Measurements from ENCODE around the gene CNTNAP2.

Gene CNTNAP2

GRCh38 chr7:147251751-147252325, 1135.2 kb downstream of the CNTNAP2 start:
- TF ChIP-seq CTCF (IDR thresholded peaks at IDR 0.05; ENCODE audit: low read depth, low read length) = no peak
- H3K4me3 ChIP-seq (ENCODE audit: low read depth, low read length) = no peak overlapping the region
- in situ Hi-C loops (cut with HindIII; ENCODE audit: low sequenced_read_pairs) = no loop called here
- no peak for DNase-seq (ENCODE audit: low read depth, low spot score)

- no peak for DNase-seq (ENCODE audit: low read depth, low spot score)
- H3K4me3 ChIP-seq (ENCODE audit: low read depth, low read length) = no peak overlapping the region
- no peak for TF ChIP-seq CTCF (IDR thresholded peaks at IDR 0.05; ENCODE audit: low read depth, low read length)
- in situ Hi-C loops (cut with HindIII; ENCODE audit: low sequenced_read_pairs) = no loop called here
Measured at GRCh38 chr7:147261693-147262092, 1145.1 kb downstream of the CNTNAP2 start.

- no peak for DNase-seq (ENCODE audit: low read depth, low spot score)
- in situ Hi-C loops (cut with HindIII; ENCODE audit: low sequenced_read_pairs) = no loop called here
- no peak for TF ChIP-seq CTCF (IDR thresholded peaks at IDR 0.05; ENCODE audit: low read depth, low read length)
- no peak overlapping the region for H3K4me3 ChIP-seq (ENCODE audit: low read depth, low read length)
Measured at GRCh38 chr7:147265528-147265927, 1148.9 kb downstream of the CNTNAP2 start.

- H3K4me3 ChIP-seq (ENCODE audit: low read depth, low read length) = no peak overlapping the region
- in situ Hi-C loops (cut with HindIII; ENCODE audit: low sequenced_read_pairs) = no loop called here
- no peak for TF ChIP-seq CTCF (IDR thresholded peaks at IDR 0.05; ENCODE audit: low read depth, low read length)
- DNase-seq (ENCODE audit: low read depth, low spot score) = no peak
Measured at GRCh38 chr7:147276106-147276505, 1159.5 kb downstream of the CNTNAP2 start.

- in situ Hi-C loops (cut with HindIII; ENCODE audit: low sequenced_read_pairs) = no loop called here
- no peak overlapping the region for H3K4me3 ChIP-seq (ENCODE audit: low read depth, low read length)
- no peak for DNase-seq (ENCODE audit: low read depth, low spot score)
- TF ChIP-seq CTCF (IDR thresholded peaks at IDR 0.05; ENCODE audit: low read depth, low read length) = no peak
Measured at GRCh38 chr7:147276783-147277370, 1160.3 kb downstream of the CNTNAP2 start.

- in situ Hi-C loops (cut with HindIII; ENCODE audit: low sequenced_read_pairs) = no loop called here
- no peak for TF ChIP-seq CTCF (IDR thresholded peaks at IDR 0.05; ENCODE audit: low read depth, low read length)
- H3K4me3 ChIP-seq (ENCODE audit: low read depth, low read length) = no peak overlapping the region
- no peak for DNase-seq (ENCODE audit: low read depth, low spot score)
Measured at GRCh38 chr7:147279514-147279913, 1162.9 kb downstream of the CNTNAP2 start.

Measured in astrocyte of the spinal cord (primary cell).